DND-41 (cell line): ENCODE results near the gene TAS1R3.

Experiments used
- ATAC-seq: fragments of 200-7000 bp; cut with Tn5 transposase; 3 replicates; pipeline ENCODE4 v1.9.1; 2021; ENCODE audit warnings: low read depth; ENCODE audit not compliant: insufficient read depth
- DNase-seq: peaks from one replicate; pipeline ENCODE4 v3.0.0-alpha.2; 2020
- H2AFZ ChIP-seq: 2 replicates; pipeline ENCODE4 v1.6.0; 2012; ENCODE audit warnings: low read depth, low read length
- H3K27ac ChIP-seq: 2 replicates; pipeline ENCODE4 v1.5.1; 2012; ENCODE audit warnings: low read length, inconsistent platforms
- H3K27me3 ChIP-seq: fragments of 200-600 bp; sonication (generic); 2 replicates; pipeline ENCODE4 v1.6.0; 2012; ENCODE audit warnings: low read length, mild to moderate bottlenecking, inconsistent platforms; ENCODE audit not compliant: insufficient read depth, poor library complexity
- H3K36me3 ChIP-seq: 2 replicates; pipeline ENCODE4 v1.5.1; 2012; ENCODE audit warnings: low read length, inconsistent platforms; ENCODE audit not compliant: insufficient read depth
- H3K4me1 ChIP-seq: 2 replicates; pipeline ENCODE4 v1.5.1; 2012; ENCODE audit warnings: mild to moderate bottlenecking, low read length; ENCODE audit not compliant: insufficient read depth
- H3K4me2 ChIP-seq: 2 replicates; pipeline ENCODE4 v1.6.0; 2012; ENCODE audit warnings: mild to moderate bottlenecking, moderate library complexity, low read length, inconsistent platforms; ENCODE audit not compliant: insufficient read depth
- H3K4me3 ChIP-seq, 2 experiments: fragments of 200-600 bp in 1 of 2; shearing (Covaris generic) in 1 of 2; 2 replicates each; pipeline ENCODE4 v1.5.1; 2012 to 2016; ENCODE audit warnings: inconsistent platforms in 2 of 2, low read length in 2 of 2, mild to moderate bottlenecking in 2 of 2, low read depth in 1 of 2, moderate library complexity in 1 of 2
- H3K79me2 ChIP-seq: 2 replicates; pipeline ENCODE4 v1.6.0; 2012; ENCODE audit warnings: low read length, inconsistent platforms; ENCODE audit not compliant: insufficient read depth
- H3K9ac ChIP-seq: 2 replicates; pipeline ENCODE4 v1.6.0; 2012; ENCODE audit warnings: low read depth, mild to moderate bottlenecking, inconsistent platforms, low read length, moderate library complexity
- H3K9me3 ChIP-seq: 2 replicates; pipeline ENCODE4 v1.5.1; 2012; ENCODE audit warnings: low read length, moderate library complexity, mild to moderate bottlenecking, inconsistent platforms; ENCODE audit not compliant: insufficient read depth, severe bottlenecking
- H4K20me1 ChIP-seq: 2 replicates; pipeline ENCODE4 v1.6.0; 2012; ENCODE audit warnings: low read length; ENCODE audit not compliant: insufficient read depth
- EZH2 ChIP-seq: IDR thresholded peaks from 3 replicates; pipeline ENCODE4 v1.6.1; 2012; ENCODE audit warnings: borderline replicate concordance, low read depth, mild to moderate bottlenecking, moderate library complexity, low read length, inconsistent platforms; ENCODE audit not compliant: severe bottlenecking
- TF ChIP-seq, protein P1 (sequence below): IDR thresholded peaks from 2 replicates; pipeline ENCODE4 v1.5.1; 2012; ENCODE audit warnings: borderline replicate concordance, low read length, moderate library complexity, mild to moderate bottlenecking; ENCODE audit not compliant: poor library complexity, severe bottlenecking; ENCODE audit errors: extremely low read depth

Gene TAS1R3

GRCh38 chr1:1318777-1319645, 12.1 kb upstream of the TAS1R3 start:
- Histone ChIP-seq H3K4me3 (no peak overlapping the region), H3K27me3 (no peaks in the 10 kb centered on the region), H3K4me1 (peaks cover 33% of the 10 kb centered on the region), H3K9ac (no peak overlapping the region), H2AFZ (no peak overlapping the region), H3K4me2 (no peak overlapping the region), H3K27ac (no peak overlapping the region), H3K9me3 (no peaks in the 10 kb centered on the region), H3K36me3 (peaks cover 74% of the 10 kb centered on the region), H4K20me1 (peaks cover 73% of the 10 kb centered on the region), H3K79me2 (peaks cover 79% of the 10 kb centered on the region)
- ATAC-seq: no peak
- DNase-seq: no peak
- no peak for TF ChIP-seq EZH2
- TF ChIP-seq, protein P1, sequence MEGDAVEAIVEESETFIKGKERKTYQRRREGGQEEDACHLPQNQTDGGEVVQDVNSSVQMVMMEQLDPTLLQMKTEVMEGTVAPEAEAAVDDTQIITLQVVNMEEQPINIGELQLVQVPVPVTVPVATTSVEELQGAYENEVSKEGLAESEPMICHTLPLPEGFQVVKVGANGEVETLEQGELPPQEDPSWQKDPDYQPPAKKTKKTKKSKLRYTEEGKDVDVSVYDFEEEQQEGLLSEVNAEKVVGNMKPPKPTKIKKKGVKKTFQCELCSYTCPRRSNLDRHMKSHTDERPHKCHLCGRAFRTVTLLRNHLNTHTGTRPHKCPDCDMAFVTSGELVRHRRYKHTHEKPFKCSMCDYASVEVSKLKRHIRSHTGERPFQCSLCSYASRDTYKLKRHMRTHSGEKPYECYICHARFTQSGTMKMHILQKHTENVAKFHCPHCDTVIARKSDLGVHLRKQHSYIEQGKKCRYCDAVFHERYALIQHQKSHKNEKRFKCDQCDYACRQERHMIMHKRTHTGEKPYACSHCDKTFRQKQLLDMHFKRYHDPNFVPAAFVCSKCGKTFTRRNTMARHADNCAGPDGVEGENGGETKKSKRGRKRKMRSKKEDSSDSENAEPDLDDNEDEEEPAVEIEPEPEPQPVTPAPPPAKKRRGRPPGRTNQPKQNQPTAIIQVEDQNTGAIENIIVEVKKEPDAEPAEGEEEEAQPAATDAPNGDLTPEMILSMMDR: no peak

DNA sequence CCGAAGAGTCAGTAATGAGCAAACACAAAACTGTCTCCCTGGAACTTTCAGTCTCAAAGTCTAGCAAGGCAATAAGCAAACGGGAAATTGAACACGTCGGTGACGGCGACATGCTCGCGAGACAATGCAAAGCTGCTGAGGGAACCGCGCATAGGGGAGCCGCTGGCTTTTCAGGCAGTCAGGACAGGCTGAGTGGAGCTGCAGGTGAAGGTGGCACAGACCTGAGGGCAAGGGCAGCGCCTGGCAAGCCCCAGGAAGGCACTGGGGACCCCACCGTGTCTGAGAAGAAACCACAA, 11.5 kb upstream of the TAS1R3 start:
- Histone ChIP-seq H3K4me1 (peaks cover 33% of the 10 kb centered on the region), H3K79me2 (peaks cover 79% of the 10 kb centered on the region), H4K20me1 (peaks cover 67% of the 10 kb centered on the region), H3K4me3 (no peak overlapping the region), H2AFZ (no peak overlapping the region), H3K27me3 (no peaks in the 10 kb centered on the region), H3K9me3 (no peaks in the 10 kb centered on the region), H3K4me2 (no peak overlapping the region), H3K9ac (no peak overlapping the region), H3K27ac (no peak overlapping the region), H3K36me3 (peaks cover 68% of the 10 kb centered on the region)
- ATAC-seq (no peak), DNase-seq (no peak)
- TF ChIP-seq EZH2: no peak
- TF ChIP-seq, protein P1: no peak

DNA sequence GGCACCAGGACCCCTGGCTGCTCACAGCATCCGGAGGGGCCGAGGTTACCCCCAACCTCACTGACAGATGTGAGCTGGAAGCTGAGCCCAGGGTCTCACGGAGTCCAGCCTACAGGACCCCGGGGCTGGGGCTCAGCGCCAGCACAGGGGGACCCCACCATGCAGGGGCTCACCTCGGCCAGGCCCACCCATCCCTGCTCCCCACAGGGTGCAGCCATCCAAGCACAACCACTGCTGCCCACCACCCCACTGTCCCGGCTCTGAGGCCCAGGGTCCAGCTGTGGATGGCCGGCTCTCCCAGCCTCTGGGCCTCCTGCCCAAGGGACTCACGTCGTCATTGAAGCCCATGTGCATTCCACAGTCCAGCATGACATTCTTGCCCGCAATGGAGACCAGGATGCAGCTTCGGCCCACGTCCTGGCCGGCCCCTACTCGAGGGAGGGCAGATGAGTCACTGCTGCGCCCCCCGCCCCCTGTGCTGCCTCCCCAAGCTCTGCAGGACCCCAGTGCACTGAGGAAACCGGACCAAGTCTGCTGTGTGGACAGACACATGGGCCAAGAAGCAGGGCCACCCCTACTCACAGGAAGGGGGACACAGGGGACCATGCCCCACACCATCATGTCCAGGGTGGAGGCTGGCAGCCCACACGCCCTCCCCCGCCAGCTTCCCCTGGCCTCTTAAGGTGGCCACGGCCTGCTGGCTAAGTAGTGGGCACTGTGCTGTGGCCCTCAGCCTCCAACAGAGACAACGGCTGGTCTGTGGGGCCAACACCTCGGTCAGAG, 10.2 kb upstream of the TAS1R3 start:
- Histone ChIP-seq H4K20me1 (peaks cover 69% of the 10 kb centered on the region), H3K79me2 (peaks cover 81% of the 10 kb centered on the region), H3K27me3 (no peaks in the 10 kb centered on the region), H3K9me3 (no peaks in the 10 kb centered on the region), H3K36me3 (peaks cover 58% of the 10 kb centered on the region), H3K9ac (no peak overlapping the region), H3K27ac (no peak overlapping the region), H2AFZ (no peak overlapping the region), H3K4me2 (peak overlapping the region; percentile 50; the same call in 1 of the 2 replicates), H3K4me3 (no peak overlapping the region), H3K4me1 (peaks cover 44% of the 10 kb centered on the region)
- DNase-seq: no peak
- TF ChIP-seq EZH2: no peak
- no peak for ATAC-seq

- H3K36me3 ChIP-seq: peaks cover 55% of the 10 kb centered on the region
- TF ChIP-seq, protein P1: no peak
- no peak overlapping the region for H3K4me3 ChIP-seq
- H3K4me1 ChIP-seq: peaks cover 50% of the 10 kb centered on the region
- H3K9ac ChIP-seq: peak overlapping the region; percentile 21; the same call in 1 of the 2 replicates
- H3K4me2 ChIP-seq: peak overlapping the region; percentile 50
- DNase-seq: no peak
- peaks cover 75% of the 10 kb centered on the region for H4K20me1 ChIP-seq
- H3K27me3 ChIP-seq: no peaks in the 10 kb centered on the region
- H2AFZ ChIP-seq: no peak overlapping the region
- no peaks in the 10 kb centered on the region for H3K9me3 ChIP-seq
- peaks cover 85% of the 10 kb centered on the region for H3K79me2 ChIP-seq
- no peak overlapping the region for H3K27ac ChIP-seq
- no peak for ATAC-seq
These were observed 9.6 kb upstream of the TAS1R3 start for GRCh38 chr1:1321477-1321876.
